Mesendoderm (in vitro differentiated cells): ENCODE measurements around the gene TLN1.

Experiments
- DNase-seq: peaks from one replicate; pipeline ENCODE4 v3.0.0; 2013
- H2AK5ac ChIP-seq: 2 replicates; pipeline ENCODE4 v1.6.1; 2013; ENCODE audit warnings: low read length, inconsistent platforms
- H2BK120ac ChIP-seq: 2 replicates; pipeline ENCODE4 v1.6.1; 2013; ENCODE audit warnings: low read depth, mild to moderate bottlenecking, low read length, moderate library complexity, mixed read lengths
- H2BK15ac ChIP-seq: replicated peaks from 2 replicates; pipeline ENCODE4 v1.6.1; 2013; ENCODE audit warnings: low read depth, mild to moderate bottlenecking, moderate library complexity
- H2BK5ac ChIP-seq: 2 replicates; pipeline ENCODE4 v1.6.1; 2013; ENCODE audit warnings: low read length, inconsistent platforms
- H3K18ac ChIP-seq: 2 replicates; pipeline ENCODE4 v1.6.1; 2013; ENCODE audit warnings: mild to moderate bottlenecking, low read length, mixed read lengths
- H3K23ac ChIP-seq: one replicate; pipeline ENCODE4 v1.6.1; 2013; ENCODE audit warnings: low read length
- H3K27ac ChIP-seq: 2 replicates; pipeline ENCODE4 v1.5.1; 2013; ENCODE audit warnings: low read depth, mild to moderate bottlenecking, inconsistent platforms, low read length, moderate library complexity
- H3K27me3 ChIP-seq: 2 replicates; pipeline ENCODE4 v1.6.1; 2013; ENCODE audit warnings: low read length, control low read depth, mild to moderate bottlenecking, inconsistent platforms; ENCODE audit not compliant: insufficient read depth, poor library complexity
- H3K36me3 ChIP-seq: 2 replicates; pipeline ENCODE4 v1.6.1; 2013; ENCODE audit warnings: low read length, inconsistent platforms; ENCODE audit not compliant: control insufficient read depth, insufficient read depth
- H3K4ac ChIP-seq: one replicate; pipeline ENCODE4 v1.6.1; 2013; ENCODE audit warnings: low read depth, mild to moderate bottlenecking, low read length, moderate library complexity
- H3K4me1 ChIP-seq: 2 replicates; pipeline ENCODE4 v1.6.1; 2013; ENCODE audit warnings: low read depth, low read length, inconsistent platforms; ENCODE audit not compliant: control insufficient read depth
- H3K4me2 ChIP-seq: 2 replicates; pipeline ENCODE4 v1.6.1; 2013; ENCODE audit warnings: low read length
- H3K4me3 ChIP-seq: 2 replicates; pipeline ENCODE4 v1.5.1; 2013; ENCODE audit warnings: mild to moderate bottlenecking, low read length
- H3K56ac ChIP-seq: one replicate; pipeline ENCODE4 v1.6.1; 2013; ENCODE audit warnings: low read length
- H3K79me1 ChIP-seq: 2 replicates; pipeline ENCODE4 v1.6.1; 2013; ENCODE audit warnings: low read length, inconsistent platforms
- H3K79me2 ChIP-seq: 2 replicates; pipeline ENCODE4 v1.6.1; 2013; ENCODE audit warnings: mild to moderate bottlenecking, low read length; ENCODE audit not compliant: control insufficient read depth, insufficient read depth
- H3K9ac ChIP-seq: 2 replicates; pipeline ENCODE4 v1.6.1; 2013; ENCODE audit warnings: low read length, inconsistent platforms
- H4K5ac ChIP-seq: one replicate; pipeline ENCODE4 v1.6.1; 2013; ENCODE audit warnings: low read length
- H4K8ac ChIP-seq: one replicate; pipeline ENCODE4 v1.6.1; 2013; ENCODE audit warnings: low read depth, mild to moderate bottlenecking, control low read depth, low read length, moderate library complexity
- WGBS: extraction: QIAGEN DNeasy Blood & Tissue Kit; methylation state at CpG from one replicate; pipeline ENCODE4 v1.1.7; 2013; ENCODE audit warnings: low lambda C conversion rate, missing lambda C conversion rate; ENCODE audit not compliant: insufficient coverage; ENCODE audit errors: extremely low coverage; 5-methylcytosine and 5-hydroxymethylcytosine counted together

The TLN1 gene

GRCh38 chr9:35753466-35753865, 21.5 kb upstream of the TLN1 start:
- H2BK5ac ChIP-seq = no peak overlapping the region
- no peak overlapping the region for H3K56ac ChIP-seq
- H2BK120ac ChIP-seq = no peak overlapping the region
- no peak overlapping the region for H4K5ac ChIP-seq
- H3K27me3 ChIP-seq = no peaks in the 10 kb centered on the region
- H3K4ac ChIP-seq = no peak overlapping the region
- H3K79me2 ChIP-seq = peaks cover 2% of the 10 kb centered on the region
- no peak overlapping the region for H3K4me2 ChIP-seq
- H2BK15ac ChIP-seq = no peak overlapping the region
- no peak for DNase-seq
- no peak overlapping the region for H2AK5ac ChIP-seq
- no peak overlapping the region for H3K18ac ChIP-seq
- H3K36me3 ChIP-seq = no peaks in the 10 kb centered on the region
- no peak overlapping the region for H3K27ac ChIP-seq
- peaks cover 3% of the 10 kb centered on the region for H3K4me1 ChIP-seq
- H3K23ac ChIP-seq = no peak overlapping the region
- no peak overlapping the region for H4K8ac ChIP-seq
- no peak overlapping the region for H3K9ac ChIP-seq
- no CpG with 5 or more reads among the region's 5 CpGs for WGBS
- H3K4me3 ChIP-seq = no peak overlapping the region
- H3K79me1 ChIP-seq = peaks cover 4% of the 10 kb centered on the region

- Histone ChIP-seq H4K5ac (no peak overlapping the region), H3K18ac (no peak overlapping the region), H3K27ac (no peak overlapping the region), H2BK120ac (no peak overlapping the region), H3K4me3 (no peak overlapping the region), H3K9ac (peak overlapping the region; percentile 83), H3K23ac (no peak overlapping the region), H2AK5ac (no peak overlapping the region), H3K4me2 (no peak overlapping the region), H3K79me1 (peaks cover 20% of the 10 kb centered on the region), H2BK15ac (no peak overlapping the region), H2BK5ac (no peak overlapping the region), H4K8ac (no peak overlapping the region), H3K56ac (peak overlapping the region; percentile 96), H3K4me1 (peaks cover 15% of the 10 kb centered on the region), H3K27me3 (no peaks in the 10 kb centered on the region), H3K79me2 (peaks cover 30% of the 10 kb centered on the region), H3K36me3 (no peaks in the 10 kb centered on the region), H3K4ac (no peak overlapping the region)
- DNase-seq = no peak
- no CpG with 5 or more reads among the region's 4 CpGs for WGBS
These were observed 18.2 kb upstream of the TLN1 start for GRCh38 chr9:35750256-35750531.

- Histone ChIP-seq H4K8ac (no peak overlapping the region), H3K23ac (no peak overlapping the region), H2AK5ac (no peak overlapping the region), H4K5ac (no peak overlapping the region), H3K79me2 (peaks cover 30% of the 10 kb centered on the region), H3K36me3 (no peaks in the 10 kb centered on the region), H3K9ac (peak overlapping the region; percentile 83), H3K56ac (peak overlapping the region; percentile 96), H2BK5ac (no peak overlapping the region), H3K79me1 (peaks cover 20% of the 10 kb centered on the region), H3K4ac (peak overlapping the region; percentile 49), H3K18ac (no peak overlapping the region), H2BK120ac (no peak overlapping the region), H3K4me2 (peak overlapping the region; percentile 81), H2BK15ac (no peak overlapping the region), H3K27me3 (no peaks in the 10 kb centered on the region), H3K4me1 (peaks cover 15% of the 10 kb centered on the region), H3K4me3 (peak overlapping the region; percentile 83), H3K27ac (peak overlapping the region; percentile 33)
- DNase-seq = peak; percentile 59
- WGBS = no CpG with 5 or more reads among the region's 19 CpGs
These were observed 17.7 kb upstream of the TLN1 start for GRCh38 chr9:35749515-35750255.

DNA sequence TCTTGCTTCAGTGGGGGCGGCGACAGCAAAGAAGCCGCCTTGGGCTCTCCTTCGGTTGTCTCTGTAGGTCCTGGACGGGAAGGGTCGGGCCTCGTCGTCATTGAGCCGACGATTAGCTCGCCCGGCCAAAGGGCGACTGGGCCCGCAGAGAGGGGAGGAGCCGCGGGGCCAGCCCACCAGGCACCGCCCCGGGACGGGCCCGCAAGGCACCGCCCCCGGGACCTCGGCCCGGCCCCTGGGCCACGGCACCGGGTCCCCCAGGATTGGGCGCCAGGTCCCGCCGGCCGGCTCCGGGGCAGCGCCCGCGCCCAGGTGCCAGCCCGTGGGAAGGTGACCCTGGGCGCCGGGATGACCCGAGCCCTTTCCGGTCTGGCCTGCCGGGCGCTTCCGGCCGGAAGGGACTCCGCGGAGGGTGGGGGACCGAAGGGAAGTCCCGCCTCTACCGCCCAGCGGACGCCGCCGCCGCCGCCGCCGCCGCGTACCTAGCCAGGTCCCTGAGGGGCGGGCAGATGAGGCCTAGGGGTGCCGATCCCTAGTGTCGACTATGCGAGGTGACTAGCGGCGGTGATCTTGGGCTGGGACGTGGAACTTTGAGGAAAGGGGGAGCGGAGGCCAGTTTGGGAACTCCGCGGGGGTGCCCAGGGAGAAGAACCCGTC, 17.0 kb upstream of the TLN1 start, which contains the start of the genes GBA2 and RGP1:
Gene GBA2 (minus strand): TSS at position 371 of the 657 bp plus-strand sequence. CDS start 524 bp downstream, outside the sequence.
Gene RGP1 (plus strand): TSS at position 430 of the 657 bp plus-strand sequence. CDS start 469 bp downstream, outside the sequence.
- DNase-seq = peak; percentile 86
- Histone ChIP-seq H3K27ac (peak within 1 kb of the TSS; percentile 33), H3K27me3 (no peaks in the 10 kb centered on the region), H3K79me1 (peaks cover 25% of the 10 kb centered on the region), H3K4me2 (peak within 1 kb of the TSS; percentile 81), H2BK5ac (no peak within 1 kb of the TSS), H3K4me3 (peak within 1 kb of the TSS; percentile 92), H3K18ac (peak within 1 kb of the TSS; percentile 72), H3K23ac (peak within 1 kb of the TSS; percentile 87), H4K5ac (no peak within 1 kb of the TSS), H3K9ac (peak within 1 kb of the TSS; percentile 83), H3K36me3 (peaks cover 5% of the 10 kb centered on the region), H3K56ac (peak within 1 kb of the TSS; percentile 96), H4K8ac (no peak within 1 kb of the TSS), H2BK15ac (no peak within 1 kb of the TSS), H3K4me1 (peaks cover 15% of the 10 kb centered on the region), H2AK5ac (no peak within 1 kb of the TSS), H3K4ac (peak within 1 kb of the TSS; percentile 89), H2BK120ac (no peak within 1 kb of the TSS), H3K79me2 (peaks cover 31% of the 10 kb centered on the region)
- WGBS = no CpG with 5 or more reads among the region's 69 CpGs

GRCh38 chr9:35748242-35748857, 16.4 kb upstream of the TLN1 start:
- H3K36me3 ChIP-seq = peaks cover 9% of the 10 kb centered on the region
- H4K8ac ChIP-seq = no peak overlapping the region
- H3K4ac ChIP-seq = peak overlapping the region; percentile 89
- no peak for DNase-seq
- peak overlapping the region; percentile 83 for H3K9ac ChIP-seq
- WGBS = no CpG with 5 or more reads among the region's 24 CpGs
- peaks cover 31% of the 10 kb centered on the region for H3K79me2 ChIP-seq
- peaks cover 28% of the 10 kb centered on the region for H3K79me1 ChIP-seq
- H3K56ac ChIP-seq = peak overlapping the region; percentile 89
- peaks cover 15% of the 10 kb centered on the region for H3K4me1 ChIP-seq
- H2BK120ac ChIP-seq = no peak overlapping the region
- H2BK15ac ChIP-seq = no peak overlapping the region
- peak overlapping the region; percentile 92 for H3K4me3 ChIP-seq
- H3K27ac ChIP-seq = peak overlapping the region; percentile 33
- peak overlapping the region; percentile 87 for H3K23ac ChIP-seq
- peak overlapping the region; percentile 72 for H3K18ac ChIP-seq
- peak overlapping the region; percentile 59 for H3K4me2 ChIP-seq
- no peak overlapping the region for H4K5ac ChIP-seq
- no peak overlapping the region for H2BK5ac ChIP-seq
- no peaks in the 10 kb centered on the region for H3K27me3 ChIP-seq
- no peak overlapping the region for H2AK5ac ChIP-seq
